ENCODE data around the gene AP2M1. TPM values are rescaled to one million over a fixed set of nuclear protein-coding genes. Genes with fewer than 3 reads are reported as not detected.

AP2M1 gene
- total and polyA plus RNA-seq, 2 of the 13 experiments (the other 11 are each of a cell fraction or from before 2014, with no cell fraction given) = 126 to 146 TPM

GRCh38 chr3:184230081-184230602, 55.5 kb downstream of the AP2M1 start:
- DNase-seq (ENCODE audit: low spot score) (peak; percentile 20), FAIRE-seq (no peak), ATAC-seq (peak; percentile 58)
- no peaks in the 10 kb centered on the region for H3K36me3 ChIP-seq (replicated peaks in 1 of 2; ENCODE audit: control insufficient read depth in 1 of 2, insufficient read depth in 2 of 2, low read length in 2 of 2)
- no peak overlapping the region for H2AFZ ChIP-seq (ENCODE audit: low read length)
- peaks cover 5% of the 10 kb centered on the region; the same call in 1 of the 2 replicates for H4K20me1 ChIP-seq (ENCODE audit: insufficient read depth, low read length)
- intact Hi-C loops (cut with micrococcal nuclease; ENCODE audit: unreplicated experiment) (no loop called here), in situ Hi-C loops (cut with HindIII; ENCODE audit: extremely low pct_ligation_motif_present, low pct_unique_long_range_greater_than_20kb) (loop anchor here (5.0 kb wide), 1 partner anchor 333 kb away; no protein-coding TSS in a partner anchor)
- peak overlapping the region; percentile 56 to 80 (median 69) for H3K4me3 ChIP-seq (replicated peaks in 1 of 3; ENCODE audit: insufficient read depth in 1 of 3, low read depth in 2 of 3, low read length in 3 of 3)
- H3K27ac ChIP-seq (ENCODE audit: extremely low read length, insufficient read depth, low read length) = no peak overlapping the region
- WGBS (ENCODE audit: low lambda C conversion rate) = no CpG with 5 or more reads among the region's 61 CpGs
- BruUV-seq (replicated peaks) = no TSS peak
- no peaks in the 10 kb centered on the region for H3K9me3 ChIP-seq (ENCODE audit: low read length)
- H3K9ac ChIP-seq (ENCODE audit: insufficient read depth, low read depth, low read length) = no peak overlapping the region
- H3K79me2 ChIP-seq (ENCODE audit: insufficient read depth, low read length) = no peaks in the 10 kb centered on the region
- peaks cover 14 to 68% of the 10 kb centered on the region in 2 experiments; a peak in 4 of 5 replicates for H3K27me3 ChIP-seq (ENCODE audit: control insufficient read depth in 1 of 2, insufficient read depth in 2 of 2, low read length in 2 of 2)
- H3K4me1 ChIP-seq (ENCODE audit: insufficient read depth, low read length) = peaks cover 11% of the 10 kb centered on the region; the same call in 1 of the 2 replicates
- peak overlapping the region; percentile 98 for H3K4me2 ChIP-seq (ENCODE audit: low read depth, low read length)
- ChIA-PET CTCF (ENCODE audit: low intra/inter-chr PET ratio, low total read pairs) (interaction anchor here (1.5 kb wide), 2 partner anchors 12 to 20 kb away, joined by 6 to 8 read pairs; partner anchors contain the start of gene EEF1AKMT4), POLR2A (interaction anchor here (0.8 to 2.1 kb wide), 5 partner anchors 10 to 85 kb away, joined by 3 to 8 read pairs (median 4); partner anchors contain the start of gene DVL3)
- TF ChIP-seq ZNF407 (CRISPR knock-in tag; IDR thresholded peaks at IDR 0.05; ENCODE audit: not compliant biosample characterization) (peak; percentile 21), MXI1 (IDR thresholded peaks at IDR 0.05; ENCODE audit: borderline replicate concordance, low read depth, low read length) (peak; percentile 27; the same call in 1 of the 3 replicates), MTF2 (CRISPR knock-in tag; IDR thresholded peaks at IDR 0.05; ENCODE audit: borderline replicate concordance) (0 out of 2 replicates have a peak, but pooled peaks have one; percentile 31), YEATS4 (CRISPR knock-in tag; IDR thresholded peaks at IDR 0.05; ENCODE audit: borderline replicate concordance) (no peak), MBD4 (IDR thresholded peaks at IDR 0.05; ENCODE audit: borderline replicate concordance, low read length) (no peak), SALL1 (CRISPR knock-in tag; IDR thresholded peaks at IDR 0.05) (0 out of 2 replicates have a peak, but pooled peaks have one; percentile 11), ZNF546 (CRISPR knock-in tag; conservative IDR thresholded peaks at IDR 0.05) (no peak)
- TF ChIP-seq, protein P1, sequence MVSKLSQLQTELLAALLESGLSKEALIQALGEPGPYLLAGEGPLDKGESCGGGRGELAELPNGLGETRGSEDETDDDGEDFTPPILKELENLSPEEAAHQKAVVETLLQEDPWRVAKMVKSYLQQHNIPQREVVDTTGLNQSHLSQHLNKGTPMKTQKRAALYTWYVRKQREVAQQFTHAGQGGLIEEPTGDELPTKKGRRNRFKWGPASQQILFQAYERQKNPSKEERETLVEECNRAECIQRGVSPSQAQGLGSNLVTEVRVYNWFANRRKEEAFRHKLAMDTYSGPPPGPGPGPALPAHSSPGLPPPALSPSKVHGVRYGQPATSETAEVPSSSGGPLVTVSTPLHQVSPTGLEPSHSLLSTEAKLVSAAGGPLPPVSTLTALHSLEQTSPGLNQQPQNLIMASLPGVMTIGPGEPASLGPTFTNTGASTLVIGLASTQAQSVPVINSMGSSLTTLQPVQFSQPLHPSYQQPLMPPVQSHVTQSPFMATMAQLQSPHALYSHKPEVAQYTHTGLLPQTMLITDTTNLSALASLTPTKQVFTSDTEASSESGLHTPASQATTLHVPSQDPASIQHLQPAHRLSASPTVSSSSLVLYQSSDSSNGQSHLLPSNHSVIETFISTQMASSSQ (IDR thresholded peaks at IDR 0.05; ENCODE audit: low read depth) = peak; percentile 65
- TF ChIP-seq, protein P1 (CRISPR knock-in tag; IDR thresholded peaks at IDR 0.05; ENCODE audit: borderline replicate concordance) = peak; percentile 94
